Measurements from ENCODE around the gene IGFBP5. TPM values are rescaled to one million over a fixed set of nuclear protein-coding genes. Genes with fewer than 3 reads are reported as not detected.

IGFBP5 gene
- total RNA-seq, 1 donor from 2014 or later: 415 TPM

- no peak for DNase-seq (ENCODE audit: low spot score in 2 of 2, unreplicated experiment in 2 of 2)
- no peak overlapping the region for H3K4me3 Mint-ChIP-seq
- no peak for TF ChIP-seq CTCF (IDR thresholded peaks at IDR 0.05; ENCODE audit: unreplicated experiment)
- peaks cover 52% of the 10 kb centered on the region for H3K36me3 Mint-ChIP-seq
- H3K4me1 Mint-ChIP-seq: peaks cover 50% of the 10 kb centered on the region
- H3K9me3 Mint-ChIP-seq: no peaks in the 10 kb centered on the region
- H3K27me3 Mint-ChIP-seq (ENCODE audit: low read depth): no peaks in the 10 kb centered on the region
- peak overlapping the region; percentile 87 for H3K27ac Mint-ChIP-seq
Measured at GRCh38 chr2:216683846-216684245, 11.5 kb downstream of the IGFBP5 start.

- no peak overlapping the region for H3K4me3 Mint-ChIP-seq
- H3K4me1 Mint-ChIP-seq: peaks cover 32% of the 10 kb centered on the region
- DNase-seq (ENCODE audit: low spot score in 2 of 2, unreplicated experiment in 2 of 2): no peak
- H3K9me3 Mint-ChIP-seq: no peaks in the 10 kb centered on the region
- no peaks in the 10 kb centered on the region for H3K27me3 Mint-ChIP-seq (ENCODE audit: low read depth)
- peak overlapping the region; percentile 70 for H3K27ac Mint-ChIP-seq
- TF ChIP-seq CTCF (IDR thresholded peaks at IDR 0.05; ENCODE audit: unreplicated experiment): no peak
- H3K36me3 Mint-ChIP-seq: peaks cover 65% of the 10 kb centered on the region
Measured at GRCh38 chr2:216681683-216682082, 13.7 kb downstream of the IGFBP5 start.

- Mint-ChIP-seq H3K4me3 (no peak overlapping the region), H3K36me3 (peaks cover 68% of the 10 kb centered on the region), H3K4me1 (peaks cover 31% of the 10 kb centered on the region), H3K27ac (peak overlapping the region; percentile 1), H3K27me3 (ENCODE audit: low read depth) (no peaks in the 10 kb centered on the region), H3K9me3 (no peaks in the 10 kb centered on the region)
- no peak for TF ChIP-seq CTCF (IDR thresholded peaks at IDR 0.05; ENCODE audit: unreplicated experiment)
- DNase-seq (ENCODE audit: low spot score in 2 of 2, unreplicated experiment in 2 of 2): no peak
Measured at GRCh38 chr2:216680951-216681629, 14.3 kb downstream of the IGFBP5 start.

GRCh38 chr2:216679658-216680024 lies 15.7 kb downstream of the IGFBP5 start:
- H3K4me3 Mint-ChIP-seq: no peak overlapping the region
- H3K36me3 Mint-ChIP-seq: peaks cover 72% of the 10 kb centered on the region
- no peaks in the 10 kb centered on the region for H3K27me3 Mint-ChIP-seq (ENCODE audit: low read depth)
- peak overlapping the region; percentile 26 for H3K27ac Mint-ChIP-seq
- no peak for TF ChIP-seq CTCF (IDR thresholded peaks at IDR 0.05; ENCODE audit: unreplicated experiment)
- no peaks in the 10 kb centered on the region for H3K9me3 Mint-ChIP-seq
- peaks cover 24% of the 10 kb centered on the region for H3K4me1 Mint-ChIP-seq
- no peak for DNase-seq (ENCODE audit: low spot score in 2 of 2, unreplicated experiment in 2 of 2)

GRCh38 chr2:216678813-216679657 lies 16.3 kb downstream of the IGFBP5 start:
- H3K9me3 Mint-ChIP-seq: no peaks in the 10 kb centered on the region
- H3K27ac Mint-ChIP-seq: no peak overlapping the region
- H3K36me3 Mint-ChIP-seq: peaks cover 70% of the 10 kb centered on the region
- no peak for TF ChIP-seq CTCF (IDR thresholded peaks at IDR 0.05; ENCODE audit: unreplicated experiment)
- peaks cover 18% of the 10 kb centered on the region for H3K4me1 Mint-ChIP-seq
- no peak overlapping the region for H3K4me3 Mint-ChIP-seq
- H3K27me3 Mint-ChIP-seq (ENCODE audit: low read depth): no peaks in the 10 kb centered on the region
- no peak for DNase-seq (ENCODE audit: low spot score in 2 of 2, unreplicated experiment in 2 of 2)

All from mesothelial cell of epicardium (in vitro differentiated cells).